Lower lobe of right lung (tissue), 2 donors: ENCODE measurements around the gene EPS8L3. TPM values are rescaled to one million over a fixed set of nuclear protein-coding genes. Genes with fewer than 3 reads are reported as not detected.
"Not testable (repeated sequence)": the region's sequence is repeated elsewhere in the genome, so short reads cannot be mapped to it uniquely, and the experiment has no call there.

Source experiments
- ATAC-seq, 2 donors: fragments of 200-7000 bp; cut with Tn5 transposase; one replicate each; pipeline ENCODE4 v1.9.1; 2020 to 2022; ENCODE audit warnings: mild to moderate bottlenecking in 2 of 2, moderate library complexity in 2 of 2
- DNase-seq: peaks from one replicate; pipeline ENCODE4 v3.0.0-alpha.2; 2020
- H3K27ac ChIP-seq: fragments of 200-600 bp; one replicate; pipeline ENCODE4 v1.8.0; 2022
- H3K27me3 ChIP-seq: fragments of 200-600 bp; one replicate; pipeline ENCODE4 v1.8.0; 2022; ENCODE audit warnings: low read depth
- H3K36me3 ChIP-seq: fragments of 200-600 bp; one replicate; pipeline ENCODE4 v1.8.0; 2022; ENCODE audit warnings: mild to moderate bottlenecking
- H3K4me1 ChIP-seq: fragments of 200-600 bp; one replicate; pipeline ENCODE4 v1.8.0; 2022
- H3K4me3 ChIP-seq: fragments of 200-600 bp; one replicate; pipeline ENCODE4 v1.8.0; 2022; ENCODE audit warnings: mild to moderate bottlenecking
- H3K9me3 ChIP-seq: fragments of 200-600 bp; one replicate; pipeline ENCODE4 v1.8.0; 2022
- CTCF ChIP-seq: fragments of 200-600 bp; IDR thresholded peaks from one replicate; pipeline ENCODE4 v1.8.0; 2022; ENCODE audit warnings: antibody characterized with exemption, mild to moderate bottlenecking
- intact Hi-C: fragments of 100-400 bp; cut with DNase I; formaldehyde crosslinking; loops from one replicate; pipeline ENCODE4 v1.11.0; 2022
- total RNA-seq: library from RNA; stranded (reverse); fragmentation: NEBNext Ultra II Directional; extraction: Animal tissue kit (Norgen Biotek cat#: 25700); gene quantifications from one replicate; pipeline ENCODE4 v1.2.1, GENCODE V29; 2021
- donor health status: DM: no; HTN: yes; CAD: no; lungs with severe emphysema.

The EPS8L3 gene
- total RNA-seq, 1 donor from 2014 or later = not detected

- no peak overlapping the region for H3K4me3 ChIP-seq
- no peaks in the 10 kb centered on the region for H3K9me3 ChIP-seq
- H3K27me3 ChIP-seq = no peaks in the 10 kb centered on the region
- no peaks in the 10 kb centered on the region for H3K36me3 ChIP-seq
- TF ChIP-seq CTCF = no peak
- intact Hi-C loops = no loop called here
- H3K27ac ChIP-seq = no peak overlapping the region
- DNase-seq (no peak), ATAC-seq (no peak)
- no peaks in the 10 kb centered on the region for H3K4me1 ChIP-seq
Measured at GRCh38 chr1:109756848-109757521, 6.7 kb downstream of the EPS8L3 start.

GRCh38 chr1:109756325-109756724, 7.4 kb downstream of the EPS8L3 start:
- H3K27ac ChIP-seq, H3K9me3 ChIP-seq, H3K4me3 ChIP-seq, H3K4me1 ChIP-seq, H3K36me3 ChIP-seq, ATAC-seq, H3K27me3 ChIP-seq, intact Hi-C loops: not testable (repeated sequence)
- peak; percentile 22 for DNase-seq

- H3K4me1 ChIP-seq = no peaks in the 10 kb centered on the region
Measured at GRCh38 chr1:109754738-109755137, 9.0 kb downstream of the EPS8L3 start.

GRCh38 chr1:109751531-109752260, 12.0 kb downstream of the EPS8L3 start:
- Histone ChIP-seq H3K4me1 (no peaks in the 10 kb centered on the region), H3K9me3 (no peaks in the 10 kb centered on the region), H3K27me3 (peaks cover 3% of the 10 kb centered on the region), H3K4me3 (no peak overlapping the region), H3K36me3 (no peaks in the 10 kb centered on the region), H3K27ac (no peak overlapping the region)
- no peak for DNase-seq
- TF ChIP-seq CTCF = no peak
- peak in 1 of 2 donors; percentile 11 for ATAC-seq
- intact Hi-C loops = no loop called here

More at GRCh38 chr1:109754738-109755137, 9.0 kb downstream of the EPS8L3 start:
- Histone ChIP-seq H3K9me3 (no peaks in the 10 kb centered on the region), H3K36me3 (no peaks in the 10 kb centered on the region), H3K27ac (no peak overlapping the region), H3K27me3 (no peaks in the 10 kb centered on the region), H3K4me3 (no peak overlapping the region)
- ATAC-seq (no peak), DNase-seq (no peak)
- no peak for TF ChIP-seq CTCF
- intact Hi-C loops = no loop called here

GRCh38 chr1:109750920-109751319, 12.8 kb downstream of the EPS8L3 start:
- Histone ChIP-seq H3K36me3 (no peaks in the 10 kb centered on the region), H3K9me3 (no peaks in the 10 kb centered on the region), H3K27ac (no peak overlapping the region), H3K4me3 (no peak overlapping the region), H3K27me3 (peaks cover 3% of the 10 kb centered on the region), H3K4me1 (no peaks in the 10 kb centered on the region)
- ATAC-seq (no peak), DNase-seq (no peak)
- TF ChIP-seq CTCF = no peak
- intact Hi-C loops = no loop called here

GRCh38 chr1:109750241-109750882, 13.4 kb downstream of the EPS8L3 start:
- TF ChIP-seq CTCF = no peak
- Histone ChIP-seq H3K36me3 (no peaks in the 10 kb centered on the region), H3K4me3 (no peak overlapping the region), H3K27ac (no peak overlapping the region), H3K9me3 (no peaks in the 10 kb centered on the region), H3K4me1 (no peaks in the 10 kb centered on the region), H3K27me3 (peaks cover 3% of the 10 kb centered on the region)
- DNase-seq (no peak), ATAC-seq (no peak)
- intact Hi-C loops = no loop called here
